Measurements from ENCODE around the gene PP2D1.
"Not testable (repeated sequence)": the region's sequence is repeated elsewhere in the genome, so short reads cannot be mapped to it uniquely, and the experiment has no call there.

Gene PP2D1

DNA sequence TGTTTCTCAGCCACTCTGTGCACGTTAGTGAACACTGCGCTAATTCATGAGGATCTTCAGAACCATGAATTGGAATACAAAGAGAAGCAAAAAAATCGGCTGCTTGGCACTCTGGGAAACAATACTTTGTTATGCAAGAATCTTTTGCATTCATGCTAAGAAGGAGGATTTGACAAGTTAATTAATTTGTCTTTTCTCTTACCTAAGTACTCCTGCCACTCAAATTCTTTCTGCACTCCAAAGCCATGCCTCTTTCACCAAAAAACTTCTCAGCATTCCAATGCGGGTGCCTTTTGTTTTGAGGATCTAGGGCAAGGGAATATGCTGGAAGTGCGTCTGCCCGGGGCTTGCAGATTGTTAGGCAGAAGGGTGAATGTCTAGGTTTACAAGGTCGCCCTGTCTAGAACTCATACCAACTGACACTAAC is 16.9 kb upstream of the PP2D1 start:
- Mint-ChIP-seq H3K27ac (no peak overlapping the region), H3K4me3 (no peak overlapping the region), H3K27me3 (no peaks in the 10 kb centered on the region), H3K4me1 (peaks cover 2 to 5% of the 10 kb centered on the region in 2 donors), H3K9me3 (no peaks in the 10 kb centered on the region), H3K36me3 (no peaks in the 10 kb centered on the region)
- ATAC-seq (replicated peaks) = no peak
- DNase-seq = no peak

DNA sequence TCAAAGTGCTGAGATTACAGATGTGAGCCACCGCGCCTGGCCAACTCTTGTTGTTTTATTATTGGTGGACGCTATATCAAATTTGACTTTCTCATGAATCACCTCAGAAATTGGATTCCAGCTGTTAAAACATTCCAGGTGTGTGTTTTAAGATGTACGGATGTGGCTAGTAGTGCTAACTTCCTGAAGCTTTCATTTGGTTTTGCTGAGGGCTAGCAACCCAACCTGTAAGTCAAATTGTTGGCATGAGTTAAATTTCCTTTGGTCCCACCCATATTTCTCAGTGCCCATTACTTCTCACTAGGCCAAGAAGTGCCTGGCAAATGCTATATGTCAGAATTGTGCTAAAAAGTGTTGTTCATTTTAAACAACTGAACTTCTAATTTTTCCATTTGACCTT is 15.1 kb upstream of the PP2D1 start:
- DNase-seq (no peak), ATAC-seq (replicated peaks) (no peak)
- H3K4me1 Mint-ChIP-seq = peaks cover 5 to 12% of the 10 kb centered on the region in 2 donors

DNA sequence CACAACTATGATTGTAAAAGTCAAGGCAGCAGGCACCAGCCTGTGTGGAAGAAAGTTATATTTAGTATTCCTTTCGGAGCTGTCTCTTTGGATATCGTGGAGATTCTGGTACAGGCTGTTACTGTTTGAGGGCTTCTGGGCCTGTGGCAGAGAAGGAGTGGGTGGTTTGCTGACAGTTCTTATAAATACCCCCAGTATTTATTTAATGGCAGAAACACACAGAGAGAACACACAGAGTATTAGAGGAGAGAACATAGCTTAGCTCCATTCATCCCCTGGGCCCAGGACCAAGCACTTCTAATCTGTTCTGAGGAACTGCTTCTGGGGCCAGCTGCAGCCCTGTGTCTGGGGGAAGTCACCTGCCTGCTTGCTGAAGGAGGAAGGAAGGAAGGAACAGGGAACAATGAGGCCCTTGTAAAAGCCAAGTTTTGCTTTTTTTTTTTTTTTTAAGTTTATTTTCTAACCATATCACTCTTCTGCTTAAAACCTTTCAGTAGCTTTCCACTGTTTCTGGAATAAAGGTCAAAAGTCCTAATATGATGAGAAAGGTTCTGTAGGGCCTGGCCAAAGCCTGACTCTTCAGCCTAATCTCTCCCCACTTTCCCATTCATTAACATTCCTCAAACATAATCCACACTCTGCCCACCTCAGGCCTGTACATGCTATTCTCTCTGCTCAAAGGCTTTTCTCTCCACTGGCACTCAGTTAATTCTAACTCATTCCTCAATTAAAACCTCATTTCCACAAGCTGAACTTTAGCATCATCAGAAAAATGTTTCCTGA is 11.8 kb upstream of the PP2D1 start:
- ATAC-seq (replicated peaks) (peak; percentile 85 to 88), DNase-seq (no peak)
- Mint-ChIP-seq H3K4me3 (no peak overlapping the region), H3K27ac (peak overlapping the region; percentile 51), H3K27me3 (no peaks in the 10 kb centered on the region), H3K4me1 (peaks cover 5 to 12% of the 10 kb centered on the region in 2 donors), H3K9me3 (no peaks in the 10 kb centered on the region), H3K36me3 (no peaks in the 10 kb centered on the region)

More for the DNA sequence above, 15.1 kb upstream of the PP2D1 start:
- no peak overlapping the region for H3K4me3 Mint-ChIP-seq
- no peaks in the 10 kb centered on the region for H3K9me3 Mint-ChIP-seq
- no peaks in the 10 kb centered on the region for H3K27me3 Mint-ChIP-seq
- no peak overlapping the region for H3K27ac Mint-ChIP-seq
- H3K36me3 Mint-ChIP-seq = no peaks in the 10 kb centered on the region

DNA sequence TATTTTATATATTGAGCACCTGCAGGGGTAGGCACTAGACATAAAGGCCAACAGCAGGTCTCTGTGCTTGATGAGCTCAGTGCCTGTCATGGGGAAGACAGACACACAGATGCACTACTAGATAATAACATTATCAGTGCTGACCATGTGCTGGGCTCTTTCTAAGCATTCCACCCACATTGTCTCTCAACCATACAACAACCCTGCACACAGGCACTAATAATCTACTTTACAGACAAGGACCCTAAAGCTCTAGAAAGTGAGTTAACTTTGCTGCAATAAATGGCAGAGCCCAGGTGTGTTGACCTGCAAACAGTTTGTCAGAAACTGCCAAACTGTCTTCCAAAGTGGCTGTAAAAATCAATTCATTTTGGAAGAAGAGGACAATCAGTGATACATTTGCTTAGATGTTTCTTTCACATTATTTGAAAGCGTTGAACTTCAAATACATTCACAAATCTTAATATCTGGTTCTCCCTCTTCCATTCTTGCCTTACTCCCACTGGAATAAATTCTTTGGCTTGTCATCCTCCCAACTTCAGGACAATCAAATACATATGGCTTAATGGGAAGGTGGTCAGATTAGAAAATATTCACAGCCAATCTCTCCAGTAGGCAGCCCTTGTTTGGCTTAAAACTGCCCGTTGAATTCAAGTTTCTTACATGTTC is 11.0 kb upstream of the PP2D1 start:
- DNase-seq = no peak
- H3K36me3 Mint-ChIP-seq = no peaks in the 10 kb centered on the region
- no peak for ATAC-seq (replicated peaks)
- H3K27ac Mint-ChIP-seq = peak overlapping the region; percentile 51
- no peaks in the 10 kb centered on the region for H3K9me3 Mint-ChIP-seq
- no peaks in the 10 kb centered on the region for H3K27me3 Mint-ChIP-seq
- H3K4me3 Mint-ChIP-seq = no peak overlapping the region
- H3K4me1 Mint-ChIP-seq = peaks cover 5 to 12% of the 10 kb centered on the region in 2 donors

DNA sequence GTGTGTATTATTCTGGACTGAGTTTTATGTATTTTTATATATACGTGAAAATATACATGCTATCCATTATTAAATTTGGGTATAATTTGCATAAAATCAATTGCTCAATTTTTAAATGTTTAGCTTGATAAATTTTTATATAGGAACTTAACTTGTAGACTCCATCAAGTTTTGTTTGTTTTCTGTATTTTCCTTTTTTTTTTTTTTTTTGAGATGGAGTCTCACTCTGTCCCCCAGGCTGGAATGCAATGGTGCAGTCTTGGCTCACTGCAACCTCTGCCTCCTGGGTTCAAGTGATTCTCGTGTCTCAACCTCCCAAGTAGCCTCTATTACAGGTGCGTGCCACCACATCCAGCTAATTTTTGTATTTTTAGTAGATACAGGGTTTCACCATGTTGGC is 4.0 kb upstream of the PP2D1 start:
- H3K36me3 Mint-ChIP-seq; H3K27ac Mint-ChIP-seq; H3K9me3 Mint-ChIP-seq; DNase-seq; H3K4me1 Mint-ChIP-seq; H3K27me3 Mint-ChIP-seq; H3K4me3 Mint-ChIP-seq; ATAC-seq (replicated peaks): not testable (repeated sequence)

DNA sequence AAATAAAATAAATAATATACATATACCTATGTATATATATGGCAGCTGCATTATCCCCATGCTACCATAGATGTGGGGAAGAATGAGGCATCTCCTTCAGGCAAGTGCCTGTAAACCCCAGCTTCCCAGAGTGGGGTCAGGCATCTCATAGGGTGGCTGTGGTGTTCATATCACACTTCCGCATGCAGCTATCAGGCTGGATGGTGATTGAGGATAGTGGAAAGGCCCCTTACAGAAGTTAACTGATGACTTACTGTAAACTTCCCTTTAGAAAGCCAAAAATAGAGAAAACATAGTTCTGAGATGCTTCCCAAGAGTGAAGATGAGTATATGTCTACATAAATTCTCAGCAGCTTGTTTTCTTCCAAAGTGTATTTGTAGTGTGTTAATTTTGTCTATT is 3.5 kb upstream of the PP2D1 start:
- Mint-ChIP-seq H3K4me3 (no peak overlapping the region), H3K9me3 (no peaks in the 10 kb centered on the region), H3K36me3 (no peaks in the 10 kb centered on the region), H3K27me3 (no peaks in the 10 kb centered on the region), H3K27ac (no peak overlapping the region), H3K4me1 (no peaks in the 10 kb centered on the region)
- no peak for ATAC-seq (replicated peaks)
- DNase-seq = no peak

DNA sequence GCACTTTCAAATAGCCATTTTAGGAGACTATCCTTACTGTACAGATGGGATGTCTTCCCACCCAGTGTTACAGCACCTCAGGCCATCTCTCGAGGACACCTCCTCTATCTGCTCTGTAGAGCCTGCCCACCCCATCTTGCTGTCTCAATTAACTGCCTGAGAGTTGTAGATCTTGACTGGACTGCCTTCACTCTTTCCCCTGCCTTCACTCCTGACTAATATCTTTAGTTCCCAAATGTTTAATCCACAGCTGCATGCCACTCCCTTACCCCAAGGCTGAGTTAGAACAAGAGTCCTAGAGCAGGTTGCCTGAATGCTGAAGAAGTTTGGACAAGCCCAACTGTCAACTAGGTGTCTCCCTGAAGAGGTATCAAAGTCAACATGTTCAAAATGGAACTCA is 1.3 kb upstream of the PP2D1 start:
- Mint-ChIP-seq H3K9me3 (no peaks in the 10 kb centered on the region), H3K4me3 (no peak overlapping the region), H3K27ac (no peak overlapping the region), H3K4me1 (no peaks in the 10 kb centered on the region), H3K27me3 (no peaks in the 10 kb centered on the region), H3K36me3 (no peaks in the 10 kb centered on the region)
- ATAC-seq (replicated peaks) (no peak), DNase-seq (no peak)

DNA sequence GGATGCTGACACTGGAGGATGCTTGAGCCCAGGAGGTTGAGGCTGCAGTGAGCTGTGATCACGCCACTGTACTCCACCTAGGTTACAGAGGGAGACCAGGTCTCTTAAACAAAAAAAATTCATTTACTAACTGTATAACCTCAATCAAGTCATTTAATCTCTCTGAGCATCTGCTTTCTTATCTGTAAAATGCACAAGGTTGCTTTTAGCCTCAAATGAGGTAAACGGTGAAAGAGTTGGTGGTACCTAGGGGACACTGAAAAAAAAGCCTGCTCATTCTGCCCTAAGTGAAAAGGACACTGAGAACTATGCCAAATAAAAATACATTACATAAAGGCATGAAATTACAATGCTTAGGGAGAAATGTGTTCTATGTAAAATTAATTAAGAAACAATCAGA is 3.4 kb downstream of the PP2D1 start:
- Mint-ChIP-seq H3K27me3 (no peaks in the 10 kb centered on the region), H3K4me1 (no peaks in the 10 kb centered on the region), H3K27ac (no peak overlapping the region), H3K4me3 (no peak overlapping the region), H3K36me3 (peaks cover 4 to 8% of the 10 kb centered on the region in 2 donors), H3K9me3 (no peaks in the 10 kb centered on the region)
- ATAC-seq (replicated peaks) (no peak), DNase-seq (no peak)

DNA sequence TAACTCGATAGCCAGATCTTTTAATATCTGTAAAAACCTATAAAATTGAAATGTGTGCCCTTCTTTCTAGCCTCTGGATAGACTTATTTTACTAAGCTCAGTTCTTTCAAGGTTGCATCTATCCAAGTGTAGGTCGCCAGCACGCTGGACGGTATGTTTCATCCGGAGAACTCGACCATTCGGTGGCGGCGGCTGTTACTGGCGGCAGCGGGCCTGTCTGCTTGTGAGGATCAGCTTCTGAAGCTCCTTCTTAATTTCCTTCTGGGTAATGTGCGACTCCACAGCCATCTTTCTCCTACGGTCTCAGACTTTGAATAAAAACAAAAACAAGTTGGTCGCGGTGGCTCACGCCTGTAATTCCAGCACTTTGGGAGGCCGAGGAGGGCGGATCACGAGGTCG is 4.1 kb downstream of the PP2D1 start:
- peaks cover 4 to 8% of the 10 kb centered on the region in 2 donors for H3K36me3 Mint-ChIP-seq
- no peak overlapping the region for H3K27ac Mint-ChIP-seq
- ATAC-seq (replicated peaks) (no peak), DNase-seq (no peak)
- H3K9me3 Mint-ChIP-seq = no peaks in the 10 kb centered on the region
- H3K27me3 Mint-ChIP-seq = no peaks in the 10 kb centered on the region
- no peak overlapping the region for H3K4me3 Mint-ChIP-seq
- H3K4me1 Mint-ChIP-seq = no peaks in the 10 kb centered on the region

DNA sequence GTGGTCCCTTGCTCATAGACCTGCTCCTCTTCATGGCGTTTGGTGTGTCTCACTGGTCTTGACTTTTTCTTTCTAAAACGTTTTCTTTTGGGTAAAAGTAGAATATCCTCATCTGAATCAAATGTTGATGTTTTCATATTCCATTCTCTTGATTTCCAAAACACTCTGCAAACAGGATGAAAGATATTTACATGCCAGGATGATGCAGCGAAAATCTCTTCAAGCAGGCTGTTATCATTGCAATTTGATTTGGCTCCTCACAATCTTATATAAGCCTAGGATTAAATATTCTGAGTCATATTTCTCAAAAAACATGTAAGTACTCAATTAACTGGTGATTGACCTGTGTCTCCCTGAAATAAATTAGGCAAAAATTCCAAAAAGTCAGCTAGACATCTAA is 10.1 kb downstream of the PP2D1 start:
- Mint-ChIP-seq H3K27ac (no peak overlapping the region), H3K9me3 (peaks cover 2 to 5% of the 10 kb centered on the region in 2 donors), H3K4me3 (no peak overlapping the region), H3K27me3 (no peaks in the 10 kb centered on the region), H3K36me3 (peaks cover 0 to 3% of the 10 kb centered on the region in 2 donors), H3K4me1 (no peaks in the 10 kb centered on the region)
- DNase-seq = no peak
- no peak for ATAC-seq (replicated peaks)

DNA sequence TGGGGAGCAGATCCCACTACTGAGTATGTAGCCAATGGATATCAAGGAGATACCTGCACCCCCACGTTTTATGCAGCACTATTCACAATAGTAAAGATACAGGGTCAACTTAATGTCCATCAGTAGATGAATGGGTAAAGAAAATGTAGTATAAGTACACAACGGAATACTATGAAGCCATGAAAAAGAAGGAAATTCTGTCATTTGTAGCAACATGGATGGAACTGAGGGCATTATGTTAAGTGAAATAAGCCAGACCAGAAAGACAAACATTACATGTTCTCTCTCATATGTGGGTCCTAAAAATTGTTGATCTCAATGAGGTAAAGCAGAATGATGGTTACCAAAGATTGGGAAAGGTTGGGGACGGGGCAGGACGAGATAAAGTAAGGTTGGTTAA is 14.6 kb downstream of the PP2D1 start:
- DNase-seq = no peak
- Mint-ChIP-seq H3K27me3 (no peaks in the 10 kb centered on the region), H3K36me3 (peaks cover 4 to 8% of the 10 kb centered on the region in 2 donors), H3K27ac (no peak overlapping the region), H3K9me3 (peaks cover 3 to 5% of the 10 kb centered on the region in 2 donors), H3K4me1 (no peaks in the 10 kb centered on the region), H3K4me3 (no peak overlapping the region)
- ATAC-seq (replicated peaks) = no peak

DNA sequence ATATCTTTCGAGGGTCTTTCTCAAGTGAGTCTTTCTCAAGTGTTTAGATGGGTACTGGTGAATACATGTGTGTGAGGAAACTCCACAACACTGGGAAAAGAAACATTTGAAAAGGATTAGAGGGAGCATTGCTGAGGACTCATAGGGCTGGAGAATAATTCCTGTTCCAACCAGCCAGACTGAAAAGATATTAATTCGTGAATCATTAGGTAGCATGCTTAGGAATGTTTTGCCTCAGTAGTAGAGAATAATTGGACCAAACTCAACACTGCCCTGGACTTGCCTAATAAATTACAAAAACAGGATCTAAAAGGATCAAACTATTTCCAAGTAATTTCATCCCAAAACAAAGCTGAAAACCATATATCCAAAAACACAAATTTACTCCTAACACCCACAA is 17.3 kb downstream of the PP2D1 start:
- Mint-ChIP-seq H3K27me3 (no peaks in the 10 kb centered on the region), H3K4me3 (no peak overlapping the region), H3K9me3 (peaks cover 3 to 5% of the 10 kb centered on the region in 2 donors), H3K27ac (no peak overlapping the region), H3K4me1 (no peaks in the 10 kb centered on the region), H3K36me3 (peaks cover 8 to 17% of the 10 kb centered on the region in 2 donors)
- DNase-seq (no peak), ATAC-seq (replicated peaks) (no peak)

DNA sequence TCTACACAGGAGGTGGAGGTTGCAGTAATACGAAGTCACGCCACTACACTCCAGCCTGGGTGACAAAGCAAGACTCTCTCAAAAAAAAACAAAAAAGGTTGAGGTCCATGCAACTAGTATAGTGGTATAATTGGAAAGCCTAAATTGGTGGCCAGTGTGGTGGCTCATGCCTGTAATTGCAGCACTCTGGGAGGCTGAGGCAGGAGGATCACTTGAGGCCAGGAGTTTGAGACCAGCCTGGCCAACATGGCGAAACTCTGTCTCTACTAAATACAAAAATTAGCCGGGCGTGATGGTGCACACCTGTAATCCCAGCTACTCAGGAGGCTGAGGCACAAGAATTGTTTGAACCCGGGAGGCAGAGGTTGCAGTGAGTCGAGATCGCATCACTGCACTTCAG is 23.2 kb downstream of the PP2D1 start:
- not testable (repeated sequence) for H3K27me3 Mint-ChIP-seq; DNase-seq; H3K9me3 Mint-ChIP-seq; H3K4me1 Mint-ChIP-seq; H3K4me3 Mint-ChIP-seq; H3K27ac Mint-ChIP-seq; ATAC-seq (replicated peaks)
- peaks cover 25 to 46% of the 10 kb centered on the region in 2 donors for H3K36me3 Mint-ChIP-seq

DNA sequence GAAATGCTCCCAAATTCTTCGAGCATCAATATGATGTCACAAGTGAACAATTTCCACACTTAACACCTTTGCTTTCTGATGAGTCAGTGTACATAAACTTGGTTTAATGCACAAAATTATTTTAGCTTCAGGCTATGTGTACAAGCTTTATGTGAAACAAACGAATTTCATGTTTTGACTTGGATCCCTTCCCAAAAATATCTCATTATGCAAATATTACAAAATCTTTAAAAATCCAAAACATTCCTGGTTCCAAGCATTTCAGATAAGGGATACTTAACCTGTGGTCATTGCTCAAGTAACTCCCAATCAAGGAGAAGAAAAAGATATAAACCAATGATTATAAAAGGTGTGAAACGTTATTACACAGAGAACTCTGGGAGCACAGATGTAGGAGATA is 40.0 kb downstream of the PP2D1 start:
- ATAC-seq (replicated peaks) = no peak
- Mint-ChIP-seq H3K9me3 (no peaks in the 10 kb centered on the region), H3K36me3 (peaks cover 16 to 35% of the 10 kb centered on the region in 2 donors), H3K4me1 (peaks cover 6 to 16% of the 10 kb centered on the region in 2 donors), H3K27me3 (no peaks in the 10 kb centered on the region), H3K27ac (no peak overlapping the region), H3K4me3 (no peak overlapping the region)
- DNase-seq = no peak

DNA sequence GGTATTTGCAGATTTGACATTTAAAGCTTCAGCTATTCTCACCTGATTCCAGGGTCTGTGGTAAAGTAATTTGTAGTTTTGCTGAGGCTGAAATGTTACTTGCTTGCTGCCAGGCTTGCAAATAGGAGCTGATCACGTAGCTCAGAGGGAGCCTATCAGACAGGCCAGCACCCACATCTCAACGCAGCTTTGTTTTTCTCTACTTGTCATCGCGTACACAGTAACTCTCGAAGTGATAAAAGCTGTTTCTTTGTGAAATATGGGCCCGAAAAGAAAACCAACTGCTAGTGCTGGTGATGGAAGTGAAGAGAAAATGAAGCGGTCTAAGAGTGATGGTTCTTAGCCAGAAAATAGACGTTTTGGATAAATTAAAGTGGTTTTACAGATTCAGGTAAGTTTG is 41.7 kb downstream of the PP2D1 start:
- DNase-seq (no peak), ATAC-seq (replicated peaks) (peak in 1 of 2 donors; percentile 41)
- H3K36me3 Mint-ChIP-seq = peaks cover 26 to 47% of the 10 kb centered on the region in 2 donors
- H3K4me3 Mint-ChIP-seq = peak overlapping the region in 1 of 2 donors; percentile 19
- peaks cover 13 to 27% of the 10 kb centered on the region in 2 donors for H3K4me1 Mint-ChIP-seq
- H3K27ac Mint-ChIP-seq = no peak overlapping the region
- H3K9me3 Mint-ChIP-seq = peaks cover 0 to 5% of the 10 kb centered on the region in 2 donors
- no peaks in the 10 kb centered on the region for H3K27me3 Mint-ChIP-seq

Data from stimulated activated naive B cell treated with anti-CD40 and anti-IgM and Interleukin-4, amounts not matched to agents 10 μg/mL and 1 μg/mL and 100 μg/mL, for 72 hours (primary cell).